GM23338 (cell line): ENCODE results near the gene MRPS7. TPM values are rescaled to one million over a fixed set of nuclear protein-coding genes. Genes with fewer than 3 reads are reported as not detected.

Source experiments
- ATAC-seq: fragments of 200-7000 bp; cut with Tn5 transposase; 3 replicates; pipeline ENCODE4 v1.9.1; 2020
- DNase-seq: peaks from one replicate; pipeline ENCODE4 v3.0.0-alpha.2; 2015; ENCODE audit warnings: low spot score
- H2AFZ ChIP-seq: fragments of 200-600 bp; sonication (generic); 2 replicates; pipeline ENCODE4 v1.8.0; 2016; ENCODE audit warnings: antibody characterized with exemption, mild to moderate bottlenecking, moderate library complexity
- H3F3A ChIP-seq: fragments of 200-600 bp; sonication (generic); replicated peaks from 2 replicates; pipeline ENCODE4 v1.8.0; 2017; ENCODE audit warnings: antibody characterized with exemption, mixed run types, low read depth
- H3K27ac ChIP-seq: fragments of 200-600 bp; sonication (generic); 2 replicates; pipeline ENCODE4 v1.6.1; 2016; ENCODE audit warnings: low read depth
- H3K27me3 ChIP-seq: fragments of 200-600 bp; sonication (generic); 2 replicates; pipeline ENCODE4 v1.8.0; 2016; ENCODE audit warnings: mild to moderate bottlenecking, mixed run types, moderate library complexity; ENCODE audit not compliant: insufficient read depth
- H3K36me3 ChIP-seq: fragments of 200-600 bp; sonication (generic); 2 replicates; pipeline ENCODE4 v1.8.0; 2016; ENCODE audit warnings: mild to moderate bottlenecking; ENCODE audit not compliant: insufficient read depth
- H3K4me1 ChIP-seq: fragments of 200-600 bp; sonication (generic); 2 replicates; pipeline ENCODE4 v1.8.0; 2016; ENCODE audit warnings: mild to moderate bottlenecking, moderate library complexity; ENCODE audit not compliant: insufficient read depth
- H3K4me2 ChIP-seq: fragments of 200-600 bp; sonication (generic); 2 replicates; pipeline ENCODE4 v1.7.1; 2017; ENCODE audit warnings: mixed run types
- H3K4me3 ChIP-seq: fragments of 200-600 bp; sonication (generic); 2 replicates; pipeline ENCODE4 v1.6.1; 2016; ENCODE audit warnings: mixed run types
- H3K79me2 ChIP-seq: fragments of 200-600 bp; sonication (generic); replicated peaks from 2 replicates; pipeline ENCODE4 v1.8.0; 2017; ENCODE audit warnings: mild to moderate bottlenecking; ENCODE audit not compliant: insufficient read depth
- H3K9me2 ChIP-seq: fragments of 200-600 bp; sonication (generic); 2 replicates; pipeline ENCODE4 v1.8.0; 2017; ENCODE audit not compliant: insufficient read depth
- H4K20me1 ChIP-seq: fragments of 200-600 bp; sonication (generic); replicated peaks from 2 replicates; pipeline ENCODE4 v1.8.0; 2017; ENCODE audit warnings: mild to moderate bottlenecking; ENCODE audit not compliant: insufficient read depth
- H3K27ac Mint-ChIP-seq: 2 replicates; pipeline ENCODE4 v1.8.0; 2020; ENCODE audit warnings: inconsistent platforms, mild to moderate bottlenecking, moderate library complexity, mixed read lengths
- H3K27me3 Mint-ChIP-seq: 3 replicates; pipeline ENCODE4 v1.8.0; 2022; ENCODE audit warnings: low read depth, mild to moderate bottlenecking, moderate library complexity, mixed read lengths, inconsistent platforms; ENCODE audit not compliant: insufficient read depth, poor library complexity
- H3K36me3 Mint-ChIP-seq: 3 replicates; pipeline ENCODE4 v1.8.0; 2021; ENCODE audit warnings: low read depth, mild to moderate bottlenecking, inconsistent platforms, moderate library complexity, mixed read lengths
- H3K4me1 Mint-ChIP-seq: 3 replicates; pipeline ENCODE4 v1.8.0; 2020; ENCODE audit warnings: mild to moderate bottlenecking, inconsistent platforms, mixed read lengths
- H3K4me3 Mint-ChIP-seq: 3 replicates; pipeline ENCODE4 v1.8.0; 2021; ENCODE audit warnings: moderate library complexity, mild to moderate bottlenecking, inconsistent platforms, mixed read lengths
- H3K9me3 Mint-ChIP-seq: 3 replicates; pipeline ENCODE4 v1.8.0; 2020; ENCODE audit warnings: moderate library complexity, mild to moderate bottlenecking, inconsistent platforms, mixed read lengths
- EZH2phosphoT487 ChIP-seq: fragments of 200-600 bp; sonication (generic); IDR thresholded peaks from one replicate; pipeline ENCODE4 v1.8.1; 2018; ENCODE audit warnings: antibody characterized with exemption; ENCODE audit not compliant: unreplicated experiment
- JUNB ChIP-seq: IDR thresholded peaks from one replicate; pipeline ENCODE4 v1.6.1; 2016; ENCODE audit warnings: antibody characterized with exemption; ENCODE audit not compliant: unreplicated experiment
- NANOG ChIP-seq: IDR thresholded peaks from 2 replicates; pipeline ENCODE4 v1.6.1; 2016; ENCODE audit warnings: antibody characterized with exemption, borderline replicate concordance
- REST ChIP-seq: IDR thresholded peaks from one replicate; pipeline ENCODE4 v1.6.1; 2018; ENCODE audit warnings: antibody characterized with exemption; ENCODE audit not compliant: unreplicated experiment
- ZNF114 ChIP-seq: fragments of 250-450 bp; sonication (Bioruptor Pico); IDR thresholded peaks from 2 replicates; pipeline ENCODE4 v1.5.0; 2020; ENCODE audit warnings: mild to moderate bottlenecking, moderate library complexity
- ZNF331 ChIP-seq: fragments of 250-450 bp; sonication (Bioruptor Pico); IDR thresholded peaks from 2 replicates; pipeline ENCODE4 v1.5.0; 2020; ENCODE audit warnings: low read depth, mild to moderate bottlenecking, moderate library complexity
- ZNF462 ChIP-seq: fragments of 250-450 bp; sonication (Bioruptor Pico); IDR thresholded peaks from 2 replicates; pipeline ENCODE4 v1.5.0; 2020; ENCODE audit warnings: mild to moderate bottlenecking, moderate library complexity
- polyA plus RNA-seq: library from polyadenylated mRNA; unstranded; fragments of >200 nt; fragmentation: Nextera tagmentation; extraction: Ambion mirVana; gene quantifications from 2 replicates; pipeline ENCODE4 v1.2.1, GENCODE V29; 2016
- total RNA-seq: library from RNA; depleted of rRNA; stranded (reverse); fragments of >200 nt; shearing (Covaris generic); gene quantifications from 2 replicates; pipeline ENCODE4 v1.2.3, GENCODE V29; 2014

Gene MRPS7
- total and polyA plus RNA-seq, 2 experiments from 2014 or later = 60.6 to 114 TPM

- Mint-ChIP-seq H3K4me1 (peaks cover 4% of the 10 kb centered on the region; the same call in 1 of the 3 replicates), H3K27ac (peak overlapping the region; percentile 41), H3K27me3 (peaks cover 7% of the 10 kb centered on the region), H3K4me3 (no peak overlapping the region), H3K9me3 (no peaks in the 10 kb centered on the region), H3K36me3 (no peaks in the 10 kb centered on the region)
- H3K27ac ChIP-seq = no peak overlapping the region
- no peaks in the 10 kb centered on the region for H3K27me3 ChIP-seq
- no peaks in the 10 kb centered on the region for H3K36me3 ChIP-seq
- H3K79me2 ChIP-seq = no peaks in the 10 kb centered on the region
- H3K9me2 ChIP-seq = no peaks in the 10 kb centered on the region
- no peak overlapping the region for H3K4me2 ChIP-seq
- no peak for DNase-seq
- no peaks in the 10 kb centered on the region; the same call in 1 of the 2 replicates for H3K4me1 ChIP-seq
- H3F3A ChIP-seq = no peaks in the 10 kb centered on the region
- H3K4me3 ChIP-seq = no peak overlapping the region
- H2AFZ ChIP-seq = no peak overlapping the region
- TF ChIP-seq ZNF114 (CRISPR knock-in tag) (no peak), REST (no peak), JUNB (no peak), ZNF331 (no peak), EZH2phosphoT487 (no peak), NANOG (no peak), ZNF462 (CRISPR knock-in tag) (no peak)
- peak; percentile 63 for ATAC-seq
- no peaks in the 10 kb centered on the region for H4K20me1 ChIP-seq
Observed at GRCh38 chr17:75308732-75309629, 47.3 kb downstream of the MRPS7 start.
